Measurements from ENCODE around the gene PATZ1. TPM values are rescaled to one million over a fixed set of nuclear protein-coding genes. Genes with fewer than 3 reads are reported as not detected.

The PATZ1 gene
- total RNA-seq, 1 experiment from 2014 or later, result 18.6 TPM

- no TSS peak for BruUV-seq (replicated peaks)
- Histone ChIP-seq H3K27ac (ENCODE audit: low read length) (no peak overlapping the region), H3K9me3 (ENCODE audit: control insufficient read depth, insufficient read depth, low read depth, low read length) (no peaks in the 10 kb centered on the region), H3K4me3 (ENCODE audit: low read depth in 2 of 2, low read length in 2 of 2) (no peak overlapping the region), H3K4me1 (ENCODE audit: control insufficient read depth, insufficient read depth, low read length) (no peaks in the 10 kb centered on the region), H3K36me3 (ENCODE audit: control insufficient read depth, insufficient read depth, low read length) (no peaks in the 10 kb centered on the region; the same call in 1 of the 2 replicates), H3K27me3 (ENCODE audit: control insufficient read depth, insufficient read depth, low read length) (no peaks in the 10 kb centered on the region)
- in situ Hi-C loops (cut with HindIII; ENCODE audit: low pct_unique_long_range_greater_than_20kb, low sequenced_read_pairs) (no loop called here), intact Hi-C loops (cut with micrococcal nuclease; ENCODE audit: unreplicated experiment) (no loop called here)
- ATAC-seq (no peak), DNase-seq (ENCODE audit: low read depth, low spot score) (no peak)
- TF ChIP-seq POLR2AphosphoS5 (IDR thresholded peaks at IDR 0.05; ENCODE audit: low read depth, low read length), result no peak
- no peak for TF ChIP-seq SIN3A (IDR thresholded peaks at IDR 0.05; ENCODE audit: borderline replicate concordance, insufficient read depth, low read depth, low read length)
- TF ChIP-seq CTCF (IDR thresholded peaks at IDR 0.05), result no peak
- TF ChIP-seq REST (IDR thresholded peaks at IDR 0.05; ENCODE audit: insufficient read depth in 1 of 2, low read depth in 2 of 2, low read length in 1 of 2), result no peak
- no peak for TF ChIP-seq TCF7L2 (IDR thresholded peaks at IDR 0.05; ENCODE audit: low read depth, low read length)
- POLR2A ChIA-PET, result no interaction called here
- CTCF ChIA-PET, result interaction anchor here (0.5 kb wide), 1 partner anchor 1549 kb away, joined by 3 read pairs; no protein-coding TSS in a partner anchor
Measured at GRCh38 chr22:31332886-31333285, 13.3 kb downstream of the PATZ1 start.

GRCh38 chr22:31332010-31332409, 14.1 kb downstream of the PATZ1 start:
- CTCF ChIA-PET, result interaction anchor here (0.6 kb wide), 1 partner anchor 9 kb away, joined by 6 read pairs; no protein-coding TSS in a partner anchor
- TF ChIP-seq REST (IDR thresholded peaks at IDR 0.05; ENCODE audit: insufficient read depth in 1 of 2, low read depth in 2 of 2, low read length in 1 of 2), result no peak
- TF ChIP-seq TCF7L2 (IDR thresholded peaks at IDR 0.05; ENCODE audit: low read depth, low read length), result no peak
- TF ChIP-seq CTCF (IDR thresholded peaks at IDR 0.05), result no peak
- no peak for TF ChIP-seq POLR2AphosphoS5 (IDR thresholded peaks at IDR 0.05; ENCODE audit: low read depth, low read length)
- in situ Hi-C loops (cut with HindIII; ENCODE audit: low pct_unique_long_range_greater_than_20kb, low sequenced_read_pairs), result no loop called here

More at GRCh38 chr22:31332010-31332409, 14.1 kb downstream of the PATZ1 start:
- no peaks in the 10 kb centered on the region; the same call in 1 of the 2 replicates for H3K36me3 ChIP-seq (ENCODE audit: control insufficient read depth, insufficient read depth, low read length)
- H3K27ac ChIP-seq (ENCODE audit: low read length), result no peak overlapping the region
- BruUV-seq (replicated peaks), result no TSS peak
- DNase-seq (ENCODE audit: low read depth, low spot score), result no peak
- no peaks in the 10 kb centered on the region for H3K4me1 ChIP-seq (ENCODE audit: control insufficient read depth, insufficient read depth, low read length)
- no peaks in the 10 kb centered on the region for H3K27me3 ChIP-seq (ENCODE audit: control insufficient read depth, insufficient read depth, low read length)
- POLR2A ChIA-PET, result no interaction called here
- no peak for ATAC-seq
- no peak overlapping the region for H3K4me3 ChIP-seq (ENCODE audit: low read depth in 2 of 2, low read length in 2 of 2)
- no peaks in the 10 kb centered on the region for H3K9me3 ChIP-seq (ENCODE audit: control insufficient read depth, insufficient read depth, low read depth, low read length)
- intact Hi-C loops (cut with micrococcal nuclease; ENCODE audit: unreplicated experiment), result no loop called here

Data from Panc1 (cell line).